Measurements from ENCODE around the gene ZC3H13.

The ZC3H13 gene

GRCh38 chr13:46052319-46053161, at the start of gene ZC3H13:
ZC3H13 (minus strand) TSS chr13:46052746; CDS start chr13:46045507, 7,239 bp downstream.
- DNase-seq = peak; percentile 91

- DNase-seq = no peak
Measured at GRCh38 chr13:46102255-46102605, 49.7 kb upstream of the ZC3H13 start.

- peak; percentile 81 for DNase-seq
Measured at GRCh38 chr13:46101484-46102254, 49.1 kb upstream of the ZC3H13 start.

- DNase-seq = no peak
Measured at GRCh38 chr13:46101002-46101401, 48.5 kb upstream of the ZC3H13 start.

- no peak for DNase-seq
Measured at GRCh38 chr13:46100191-46100815, 47.8 kb upstream of the ZC3H13 start.

GRCh38 chr13:46097663-46098062, 45.1 kb upstream of the ZC3H13 start:
- no peak for DNase-seq

- DNase-seq = peak; percentile 92
Measured at GRCh38 chr13:46097015-46097414, 44.5 kb upstream of the ZC3H13 start.

- DNase-seq = no peak
Measured at GRCh38 chr13:46094478-46094877, 41.9 kb upstream of the ZC3H13 start.

- DNase-seq = no peak
Measured at GRCh38 chr13:46088821-46089562, 36.4 kb upstream of the ZC3H13 start.

- no peak for DNase-seq
Measured at GRCh38 chr13:46087481-46087880, 34.9 kb upstream of the ZC3H13 start.

GRCh38 chr13:46086985-46087384, 34.4 kb upstream of the ZC3H13 start:
- no peak for DNase-seq

- DNase-seq = no peak
Measured at GRCh38 chr13:46086421-46086922, 33.9 kb upstream of the ZC3H13 start.

- no peak for DNase-seq
Measured at GRCh38 chr13:46085737-46086136, 33.2 kb upstream of the ZC3H13 start.

GRCh38 chr13:46082324-46082723, 29.8 kb upstream of the ZC3H13 start:
- no peak for DNase-seq

- DNase-seq = no peak
Measured at GRCh38 chr13:46079770-46080169, 27.2 kb upstream of the ZC3H13 start.

- no peak for DNase-seq
Measured at GRCh38 chr13:46077265-46077664, 24.7 kb upstream of the ZC3H13 start.

- DNase-seq = no peak
Measured at GRCh38 chr13:46076827-46077226, 24.3 kb upstream of the ZC3H13 start.

- DNase-seq = no peak
Measured at GRCh38 chr13:46075811-46076210, 23.3 kb upstream of the ZC3H13 start.

- no peak for DNase-seq
Measured at GRCh38 chr13:46071590-46072249, 19.2 kb upstream of the ZC3H13 start.

GRCh38 chr13:46063292-46063691, 10.7 kb upstream of the ZC3H13 start:
- DNase-seq = no peak

- DNase-seq = no peak
Measured at GRCh38 chr13:46062185-46062584, 9.6 kb upstream of the ZC3H13 start.

GRCh38 chr13:46059405-46059804, 6.9 kb upstream of the ZC3H13 start:
- DNase-seq = no peak

Measured in DMS153 (cell line).